ENCODE data around the gene GOT1.

DNA sequence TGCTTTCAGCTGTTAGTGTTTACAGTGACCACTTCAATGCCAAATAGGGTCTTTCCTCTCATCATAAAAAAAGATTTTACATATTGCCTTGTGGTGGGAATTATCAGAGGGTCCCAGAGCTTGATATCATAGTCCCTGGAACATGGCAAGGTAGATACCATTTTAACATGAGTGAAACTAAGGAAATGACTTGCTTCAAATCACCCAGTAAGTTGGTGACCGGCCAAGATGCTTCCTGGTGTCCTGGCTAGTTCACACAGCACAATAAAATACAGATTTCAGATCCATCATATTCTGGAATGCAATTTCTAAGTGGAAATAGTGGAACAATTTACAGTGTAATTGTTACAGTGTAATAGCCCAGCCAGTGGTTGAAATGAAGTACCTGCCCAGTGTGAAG is 64.7 kb downstream of the GOT1 start:
- TF ChIP-seq, protein P1, sequence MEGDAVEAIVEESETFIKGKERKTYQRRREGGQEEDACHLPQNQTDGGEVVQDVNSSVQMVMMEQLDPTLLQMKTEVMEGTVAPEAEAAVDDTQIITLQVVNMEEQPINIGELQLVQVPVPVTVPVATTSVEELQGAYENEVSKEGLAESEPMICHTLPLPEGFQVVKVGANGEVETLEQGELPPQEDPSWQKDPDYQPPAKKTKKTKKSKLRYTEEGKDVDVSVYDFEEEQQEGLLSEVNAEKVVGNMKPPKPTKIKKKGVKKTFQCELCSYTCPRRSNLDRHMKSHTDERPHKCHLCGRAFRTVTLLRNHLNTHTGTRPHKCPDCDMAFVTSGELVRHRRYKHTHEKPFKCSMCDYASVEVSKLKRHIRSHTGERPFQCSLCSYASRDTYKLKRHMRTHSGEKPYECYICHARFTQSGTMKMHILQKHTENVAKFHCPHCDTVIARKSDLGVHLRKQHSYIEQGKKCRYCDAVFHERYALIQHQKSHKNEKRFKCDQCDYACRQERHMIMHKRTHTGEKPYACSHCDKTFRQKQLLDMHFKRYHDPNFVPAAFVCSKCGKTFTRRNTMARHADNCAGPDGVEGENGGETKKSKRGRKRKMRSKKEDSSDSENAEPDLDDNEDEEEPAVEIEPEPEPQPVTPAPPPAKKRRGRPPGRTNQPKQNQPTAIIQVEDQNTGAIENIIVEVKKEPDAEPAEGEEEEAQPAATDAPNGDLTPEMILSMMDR (IDR thresholded peaks at IDR 0.05; ENCODE audit: low read depth, low read length, missing input control): no peak
- TF ChIP-seq HNF4A (conservative IDR thresholded peaks at IDR 0.05): no peak
- no peak for TF ChIP-seq RAD21 (IDR thresholded peaks at IDR 0.05)
- no peak for TF ChIP-seq MAX (IDR thresholded peaks at IDR 0.05)
- TF ChIP-seq GABPA (IDR thresholded peaks at IDR 0.05 in 1 of 2, conservative IDR thresholded peaks at IDR 0.05 in 1 of 2): no peak
- no peak for TF ChIP-seq YY1 (IDR thresholded peaks at IDR 0.05)

Data from liver (tissue), 3 donors.